Gastroesophageal sphincter (tissue), 4 donors: ENCODE data around the gene RHBDF1. TPM values are rescaled to one million over a fixed set of nuclear protein-coding genes. Genes with fewer than 3 reads are reported as not detected.
"Not testable (repeated sequence)": the region's sequence is repeated elsewhere in the genome, so short reads cannot be mapped to it uniquely, and the experiment has no call there.

Source experiments
- ATAC-seq: fragments of 150-250 bp; one replicate; pipeline ENCODE4 v1.9.1; 2016; ENCODE audit warnings: mild to moderate bottlenecking, moderate library complexity
- H3K27ac ChIP-seq, 4 donors: fragments of 200-600 bp; sonication (generic) in 3 of 4; 1 replicate in 3 of 4; 2 replicates in 1 of 4; pipeline ENCODE4 v1.5.1; 2016 to 2019
- H3K27me3 ChIP-seq: fragments of 200-600 bp; sonication (generic); one replicate; pipeline ENCODE4 v1.5.1; 2019
- H3K36me3 ChIP-seq, 2 donors: fragments of 200-600 bp; sonication (generic); one replicate each; pipeline ENCODE4 v1.5.1; 2019; ENCODE audit warnings: control low read depth in 1 of 2
- H3K4me1 ChIP-seq, 3 donors: fragments of 200-600 bp; sonication (generic); 1 replicate in 2 of 3; 2 replicates in 1 of 3; pipeline ENCODE4 v1.5.1; 2016 to 2019; ENCODE audit warnings: control low read depth in 2 of 3
- H3K4me3 ChIP-seq, 2 donors: fragments of 200-600 bp; sonication (generic); one replicate each; pipeline ENCODE4 v1.5.1; 2019; ENCODE audit warnings: mild to moderate bottlenecking in 1 of 2, moderate library complexity in 1 of 2
- H3K9me3 ChIP-seq, 3 donors: fragments of 200-600 bp; sonication (generic); one replicate each; pipeline ENCODE4 v1.5.1; 2017 to 2019; ENCODE audit warnings: control low read depth in 2 of 3
- EP300 ChIP-seq: sonication (generic); formaldehyde crosslinking; IDR thresholded peaks from one replicate; pipeline ENCODE4 v1.6.1; 2017; ENCODE audit warnings: antibody characterized with exemption, mild to moderate bottlenecking
- POLR2A ChIP-seq, 2 donors: fragments of 450-650 bp; IDR thresholded peaks; one replicate each; pipeline ENCODE4 v1.6.1; 2017; ENCODE audit warnings: antibody characterized with exemption in 2 of 2, mild to moderate bottlenecking in 2 of 2, moderate library complexity in 1 of 2
- POLR2AphosphoS5 ChIP-seq: sonication (generic); formaldehyde crosslinking; IDR thresholded peaks from one replicate; pipeline ENCODE4 v1.6.1; 2017; ENCODE audit warnings: antibody characterized with exemption
- WGBS, 2 donors: methylation state at CpG; one replicate each; pipeline ENCODE4 v1.1.5; 2018; ENCODE audit warnings: low coverage in 1 of 2; 5-methylcytosine and 5-hydroxymethylcytosine counted together
- total RNA-seq, 4 donors: library from RNA; depleted of rRNA; stranded (reverse); fragments of >200 nt; gene quantifications; one replicate each; pipeline ENCODE4 v1.1.0, GENCODE V29; 2016
- TF ChIP-seq, protein P1 (sequence below), 4 experiments: fragments of 200-600 bp in 2 of 4; fragments of 450-650 bp in 2 of 4; sonication (generic) in 1 of 4; IDR thresholded peaks; one replicate each; pipeline ENCODE4 v1.5.1; 2017 to 2019; ENCODE audit warnings: antibody characterized with exemption in 4 of 4, mild to moderate bottlenecking in 2 of 4, moderate library complexity in 2 of 4

RHBDF1 gene
- total RNA-seq, 4 donors from 2014 or later: 21.0 to 52.3 (median 33.0) TPM

DNA sequence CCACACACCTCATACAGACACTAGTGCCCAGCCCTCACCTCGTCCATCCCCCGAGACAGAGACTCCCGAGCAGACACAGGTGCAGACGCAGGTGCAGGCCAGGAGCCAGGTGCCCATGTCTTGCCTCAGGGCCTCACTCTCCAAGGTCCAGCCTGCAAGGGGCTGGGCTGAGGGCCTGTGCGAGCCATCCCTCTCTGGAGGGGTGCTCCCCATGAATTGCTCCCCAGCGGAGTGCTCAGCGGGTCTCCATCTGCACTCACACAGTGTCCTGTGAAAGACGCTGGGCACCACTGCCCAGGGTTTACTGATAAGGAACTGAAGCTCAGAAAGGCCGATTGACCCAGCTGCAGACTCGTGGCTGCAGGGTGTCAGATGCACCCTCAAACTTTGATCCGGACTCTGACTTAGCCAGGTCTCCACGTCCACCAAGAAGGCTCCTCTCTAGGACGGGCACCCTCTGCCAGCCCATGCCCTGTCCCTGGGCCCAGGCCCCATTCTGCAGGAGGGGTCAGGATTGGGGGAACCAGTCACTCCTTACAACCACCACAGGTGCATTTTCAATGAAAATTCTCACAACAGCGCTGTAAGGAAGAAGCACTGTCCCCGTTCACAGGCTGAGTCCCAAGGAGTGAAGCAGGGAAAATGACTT is 36.0 kb downstream of the RHBDF1 start:
- H3K4me3 ChIP-seq: no peak overlapping the region
- ATAC-seq: no peak
- no peaks in the 10 kb centered on the region for H3K27me3 ChIP-seq
- 100% methylated on average over 2 of the region's 15 CpGs; no CpG with 5 or more reads in 1 of the 2 donors for WGBS, 2 donors
- H3K4me1 ChIP-seq: no peaks in the 10 kb centered on the region
- no peaks in the 10 kb centered on the region for H3K9me3 ChIP-seq
- TF ChIP-seq, protein P1, sequence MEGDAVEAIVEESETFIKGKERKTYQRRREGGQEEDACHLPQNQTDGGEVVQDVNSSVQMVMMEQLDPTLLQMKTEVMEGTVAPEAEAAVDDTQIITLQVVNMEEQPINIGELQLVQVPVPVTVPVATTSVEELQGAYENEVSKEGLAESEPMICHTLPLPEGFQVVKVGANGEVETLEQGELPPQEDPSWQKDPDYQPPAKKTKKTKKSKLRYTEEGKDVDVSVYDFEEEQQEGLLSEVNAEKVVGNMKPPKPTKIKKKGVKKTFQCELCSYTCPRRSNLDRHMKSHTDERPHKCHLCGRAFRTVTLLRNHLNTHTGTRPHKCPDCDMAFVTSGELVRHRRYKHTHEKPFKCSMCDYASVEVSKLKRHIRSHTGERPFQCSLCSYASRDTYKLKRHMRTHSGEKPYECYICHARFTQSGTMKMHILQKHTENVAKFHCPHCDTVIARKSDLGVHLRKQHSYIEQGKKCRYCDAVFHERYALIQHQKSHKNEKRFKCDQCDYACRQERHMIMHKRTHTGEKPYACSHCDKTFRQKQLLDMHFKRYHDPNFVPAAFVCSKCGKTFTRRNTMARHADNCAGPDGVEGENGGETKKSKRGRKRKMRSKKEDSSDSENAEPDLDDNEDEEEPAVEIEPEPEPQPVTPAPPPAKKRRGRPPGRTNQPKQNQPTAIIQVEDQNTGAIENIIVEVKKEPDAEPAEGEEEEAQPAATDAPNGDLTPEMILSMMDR (IDR thresholded peaks at IDR 0.05): no peak
- no peak overlapping the region for H3K27ac ChIP-seq
- H3K36me3 ChIP-seq: peaks cover 0 to 1% of the 10 kb centered on the region in 2 donors

DNA sequence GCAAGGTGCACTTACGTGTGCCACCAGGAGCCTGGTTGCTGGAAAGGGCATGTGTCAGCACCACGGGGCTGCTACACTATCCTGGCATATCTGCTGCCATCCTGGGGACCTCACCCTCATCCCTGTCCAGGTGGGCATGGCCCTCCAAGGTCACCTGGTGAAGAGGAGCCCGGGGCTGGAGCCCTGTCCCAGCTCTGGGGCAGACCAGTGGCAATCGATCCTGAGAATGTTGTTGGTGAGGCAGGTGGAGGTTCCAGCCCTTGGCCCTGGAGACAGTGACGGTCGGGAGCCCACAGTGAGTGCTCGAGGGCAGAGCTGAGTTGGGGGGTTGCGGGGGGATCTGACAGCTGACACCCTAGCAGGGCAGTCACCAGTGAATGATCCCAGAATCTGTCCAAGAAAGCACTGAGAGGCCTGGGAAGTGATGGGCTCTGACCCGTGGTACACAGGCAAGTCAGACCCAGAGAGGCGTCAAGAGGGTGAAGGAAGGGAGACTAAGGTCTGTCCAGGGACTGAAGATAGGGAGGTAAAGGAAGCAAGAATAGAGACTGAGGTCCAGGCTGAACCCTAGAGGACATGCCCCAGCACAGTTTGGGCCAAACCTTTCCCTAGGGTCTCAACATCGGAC is 36.6 kb downstream of the RHBDF1 start:
- ATAC-seq: no peak
- Histone ChIP-seq H3K36me3 (no peaks in the 10 kb centered on the region), H3K27ac (no peak overlapping the region), H3K9me3 (no peaks in the 10 kb centered on the region), H3K27me3 (no peaks in the 10 kb centered on the region), H3K4me1 (no peaks in the 10 kb centered on the region), H3K4me3 (no peak overlapping the region)
- WGBS, 2 donors: 83% methylated on average over 2 of the region's 11 CpGs; no CpG with 5 or more reads in 1 of the 2 donors
- no peak for TF ChIP-seq POLR2AphosphoS5
- no peak for TF ChIP-seq POLR2A (IDR thresholded peaks at IDR 0.05)
- TF ChIP-seq, protein P1 (IDR thresholded peaks at IDR 0.05): no peak
- TF ChIP-seq EP300: no peak

DNA sequence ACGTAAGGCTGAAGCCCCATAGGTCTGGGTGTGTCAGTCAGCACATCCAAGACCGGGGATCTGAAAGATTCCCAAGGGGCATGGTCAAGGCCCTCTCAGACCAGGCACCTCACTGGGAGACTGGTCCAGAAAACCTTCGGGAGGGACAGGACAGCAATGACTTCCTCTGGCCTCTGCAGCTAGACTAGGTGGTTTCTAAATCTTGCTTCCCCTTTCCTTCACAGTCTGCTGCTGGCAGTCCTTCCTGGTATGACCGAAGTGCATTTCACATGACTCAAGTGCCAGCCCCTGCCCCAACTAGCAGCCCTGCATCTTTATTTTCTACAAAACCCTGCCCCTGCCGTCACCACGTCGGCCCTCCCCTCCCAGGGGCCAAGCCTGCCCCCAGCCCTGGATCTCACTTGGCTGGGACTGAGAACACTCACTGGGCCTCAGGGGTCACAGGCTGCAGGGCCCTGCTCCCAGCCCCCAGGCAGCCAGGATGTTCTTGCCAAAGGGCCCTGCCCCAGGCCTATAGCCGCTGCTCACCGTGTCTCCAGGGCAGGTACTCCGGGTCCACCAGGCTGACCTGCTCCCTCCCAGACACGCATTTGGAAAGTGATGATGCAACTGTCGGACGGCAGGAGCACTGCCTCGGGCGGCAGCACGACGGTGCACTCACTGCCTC is 37.3 kb downstream of the RHBDF1 start:
- Histone ChIP-seq H3K27ac (no peak overlapping the region), H3K4me3 (no peak overlapping the region), H3K36me3 (no peaks in the 10 kb centered on the region), H3K9me3 (no peaks in the 10 kb centered on the region), H3K4me1 (no peaks in the 10 kb centered on the region), H3K27me3 (no peaks in the 10 kb centered on the region)
- TF ChIP-seq, protein P1 (IDR thresholded peaks at IDR 0.05): no peak
- TF ChIP-seq POLR2AphosphoS5 (no peak), POLR2A (IDR thresholded peaks at IDR 0.05) (no peak), EP300 (no peak)
- ATAC-seq: no peak
- WGBS, 2 donors: 53% methylated on average over 4 of the region's 17 CpGs; no CpG with 5 or more reads in 1 of the 2 donors

DNA sequence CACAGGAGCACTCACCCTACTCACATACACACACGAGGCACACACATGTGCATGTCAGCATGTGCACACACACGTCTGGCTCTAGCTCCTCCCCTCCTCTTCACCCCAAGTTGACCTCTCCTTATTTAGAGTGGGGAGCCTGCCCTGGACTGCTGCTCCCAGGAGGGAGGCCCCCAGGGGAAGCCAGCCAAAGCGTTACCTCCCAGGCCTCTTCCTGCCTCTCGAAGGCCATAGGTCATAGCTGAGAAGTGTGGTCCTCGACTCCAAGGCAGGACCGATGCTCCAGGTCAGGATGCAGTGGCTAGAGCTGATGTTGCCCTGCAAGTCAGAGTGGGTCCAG is 37.8 kb downstream of the RHBDF1 start:
- no peaks in the 10 kb centered on the region for H3K4me1 ChIP-seq
- TF ChIP-seq EP300: no peak
- H3K4me3 ChIP-seq: no peak overlapping the region
- H3K27me3 ChIP-seq: no peaks in the 10 kb centered on the region
- no peaks in the 10 kb centered on the region for H3K36me3 ChIP-seq
- H3K9me3 ChIP-seq: no peaks in the 10 kb centered on the region
- no CpG with 5 or more reads among the region's 6 CpGs for WGBS, 2 donors
- no peak for ATAC-seq
- no peak overlapping the region for H3K27ac ChIP-seq

DNA sequence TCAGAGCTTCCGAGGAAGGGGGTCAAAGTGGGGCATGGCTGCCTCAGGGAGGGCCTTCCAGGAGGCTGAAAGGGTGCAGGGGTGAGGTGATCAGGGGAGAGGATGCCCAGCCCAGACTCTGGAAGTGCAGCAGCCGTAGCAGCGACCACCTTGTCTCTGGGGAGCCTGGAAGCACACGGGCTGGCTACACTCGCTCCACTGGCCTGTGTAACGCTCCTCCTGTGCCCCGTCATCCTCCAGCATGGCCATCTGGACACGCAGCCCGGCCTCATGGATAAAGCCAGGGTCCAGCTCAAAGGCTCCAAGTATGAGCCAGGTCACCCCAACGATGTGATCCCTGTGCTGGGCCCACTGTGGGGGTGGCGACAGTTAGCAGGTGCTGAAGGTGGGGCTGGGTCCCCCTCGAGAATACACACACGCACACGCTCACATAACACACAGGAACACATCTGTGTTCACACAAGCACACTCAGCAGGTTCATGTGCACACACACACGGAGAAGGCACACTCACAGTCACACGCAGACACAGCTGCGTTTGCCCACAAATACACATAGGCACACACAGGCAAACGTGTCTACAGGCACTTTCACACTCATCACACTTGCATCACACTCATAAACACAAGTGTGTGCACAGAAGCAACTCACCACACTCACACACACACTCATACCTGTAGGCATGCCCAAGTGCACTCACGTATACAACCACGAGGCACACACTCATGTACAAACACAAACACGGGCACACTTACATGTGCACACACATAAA is 38.4 kb downstream of the RHBDF1 start:
- 80% methylated on average over 5 of the region's 21 CpGs; no CpG with 5 or more reads in 1 of the 2 donors for WGBS, 2 donors
- H3K4me3 ChIP-seq: no peak overlapping the region
- no peak for ATAC-seq
- H3K27ac ChIP-seq: no peak overlapping the region
- no peaks in the 10 kb centered on the region for H3K36me3 ChIP-seq
- no peaks in the 10 kb centered on the region for H3K27me3 ChIP-seq
- H3K4me1 ChIP-seq: no peaks in the 10 kb centered on the region
- H3K9me3 ChIP-seq: no peaks in the 10 kb centered on the region
- no peak for TF ChIP-seq EP300
- no peak for TF ChIP-seq POLR2A (IDR thresholded peaks at IDR 0.05)
- no peak for TF ChIP-seq POLR2AphosphoS5
- TF ChIP-seq, protein P1 (IDR thresholded peaks at IDR 0.05): no peak

DNA sequence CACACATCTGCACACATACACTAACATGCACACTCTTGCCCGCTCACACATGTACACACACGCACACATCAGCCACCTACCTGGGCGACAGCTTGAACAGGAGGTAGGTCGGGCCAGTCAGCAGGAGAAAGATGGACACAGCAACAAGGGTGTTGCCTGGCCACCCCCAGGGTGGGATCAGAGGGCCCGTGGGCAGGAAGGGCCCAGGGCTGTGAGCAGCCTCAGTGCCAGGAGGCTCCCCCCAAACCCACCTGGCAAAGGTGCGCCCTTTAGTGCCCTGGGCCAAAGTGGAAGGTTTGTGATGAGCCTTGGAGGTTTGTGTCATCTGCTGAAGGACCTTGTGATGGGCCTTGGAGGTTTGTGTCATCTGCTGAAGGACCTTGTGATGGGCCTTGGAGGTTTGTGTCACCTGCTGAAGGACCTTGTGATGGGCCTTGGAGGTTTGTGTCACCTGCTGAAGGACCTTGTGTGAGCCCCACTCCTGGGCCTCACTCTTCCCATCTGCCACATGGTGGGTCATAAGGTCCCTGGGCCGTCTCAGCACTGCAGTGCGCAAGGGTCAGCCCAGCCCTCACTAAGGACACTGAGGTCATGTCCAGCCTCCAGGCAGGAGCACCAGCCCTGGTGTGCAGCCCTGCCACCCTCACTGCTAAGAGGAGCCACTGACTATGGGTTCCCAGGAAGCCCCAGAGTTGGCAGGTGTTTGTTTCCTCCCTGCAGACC is 39.1 kb downstream of the RHBDF1 start:
- 83% methylated on average over 1 of the region's 8 CpGs; no CpG with 5 or more reads in 1 of the 2 donors for WGBS, 2 donors
- H3K36me3 ChIP-seq, ATAC-seq: not testable (repeated sequence)

DNA sequence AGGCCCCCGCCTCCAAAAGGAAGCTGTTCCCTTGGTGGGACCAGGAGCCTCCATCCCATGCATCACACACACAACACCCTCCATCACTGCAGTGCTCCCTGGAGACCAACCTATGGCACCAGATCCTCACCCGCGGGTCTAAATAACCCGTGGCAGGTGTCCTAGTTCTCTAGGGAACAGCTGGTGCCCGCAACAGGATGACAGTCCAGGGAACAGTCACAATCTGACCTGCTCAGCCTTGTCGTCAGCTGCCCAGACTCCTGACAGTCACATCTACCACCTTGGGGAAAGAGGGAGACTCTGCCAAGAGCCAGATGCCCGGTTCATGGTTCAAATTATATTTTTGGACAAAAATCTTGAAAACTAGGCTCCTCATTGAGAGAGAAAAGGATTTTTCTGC is 41.8 kb downstream of the RHBDF1 start:
- not testable (repeated sequence) for H3K36me3 ChIP-seq

More for the DNA sequence above, 39.1 kb downstream of the RHBDF1 start:
- H3K4me3 ChIP-seq, H3K9me3 ChIP-seq, H3K4me1 ChIP-seq, H3K27me3 ChIP-seq, H3K27ac ChIP-seq: not testable (repeated sequence)

More for the DNA sequence above, 41.8 kb downstream of the RHBDF1 start:
- not testable (repeated sequence) for H3K9me3 ChIP-seq, H3K4me1 ChIP-seq, H3K4me3 ChIP-seq, H3K27me3 ChIP-seq, H3K27ac ChIP-seq, ATAC-seq
- no CpG with 5 or more reads among the region's 7 CpGs for WGBS, 2 donors
